ENCODE results near the gene APLNR. TPM values are rescaled to one million over a fixed set of nuclear protein-coding genes. Genes with fewer than 3 reads are reported as not detected.

The APLNR gene
- total and polyA plus RNA-seq, 2 of the 4 experiments (the other 2 are of a cell fraction): not detected

DNA sequence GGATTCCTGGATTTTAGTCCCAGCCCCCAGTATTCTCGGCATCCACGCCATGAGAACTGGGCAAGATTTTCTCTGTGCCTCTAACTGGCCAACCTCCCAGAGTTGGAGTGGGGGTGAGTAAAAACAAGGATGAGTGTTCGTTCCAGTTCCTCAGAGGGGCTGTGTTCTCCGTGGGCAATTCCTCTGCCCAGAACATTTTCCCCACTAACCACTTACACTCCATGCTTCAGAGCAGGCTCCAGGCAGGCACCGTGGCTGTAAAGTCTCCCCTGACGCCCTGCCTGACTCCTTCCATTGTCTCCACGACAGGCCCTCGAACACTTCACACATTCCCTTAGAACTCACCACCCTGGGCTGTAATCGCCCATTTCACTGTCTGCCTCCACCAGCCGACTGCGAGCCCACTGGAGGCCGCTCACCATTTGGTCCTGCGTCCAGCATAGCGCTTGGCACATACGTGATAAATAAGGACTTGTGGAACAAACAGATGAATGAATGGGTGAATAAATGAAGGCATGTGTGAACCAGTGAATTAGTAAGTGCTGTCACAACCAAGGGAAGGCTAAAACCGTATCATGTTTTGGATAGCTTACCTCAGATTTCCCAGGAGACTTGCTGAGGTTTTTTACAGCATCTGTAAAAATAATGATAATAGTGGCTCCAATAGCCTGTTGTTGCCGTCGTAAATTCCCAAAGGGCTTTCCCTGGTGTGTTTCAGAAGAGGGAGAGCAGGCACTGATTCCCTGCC is 6.1 kb downstream of the APLNR start:
- Histone ChIP-seq H3K4me2 (ENCODE audit: low read depth, low read length) (no peak overlapping the region), H4K5ac (ENCODE audit: low read depth, low read length) (no peak overlapping the region), H3K4me3 (ENCODE audit: insufficient read depth, low read depth, low read length) (no peak overlapping the region), H3K79me1 (ENCODE audit: low read depth in 1 of 2, low read length in 2 of 2) (no peaks in the 10 kb centered on the region), H3K9me1 (ENCODE audit: insufficient read depth, low read length) (no peaks in the 10 kb centered on the region), H3K4ac (ENCODE audit: low read depth, low read length) (no peak overlapping the region), H2AK9ac (replicated peaks; ENCODE audit: low read depth, low read length, poor library complexity) (no peak overlapping the region), H2AFZ (replicated peaks; ENCODE audit: low read length, poor library complexity) (no peak overlapping the region), H4K20me1 (ENCODE audit: insufficient read depth, low read length) (no peaks in the 10 kb centered on the region), H4K91ac (ENCODE audit: insufficient read depth, low read depth, low read length) (no peak overlapping the region), H3K23ac (ENCODE audit: low read depth, low read length) (no peak overlapping the region), H3K4me1 (ENCODE audit: control insufficient read depth, insufficient read depth, low read length) (no peaks in the 10 kb centered on the region), H3K27ac (ENCODE audit: insufficient read depth, low read length) (no peak overlapping the region), H3K27me3 (ENCODE audit: control insufficient read depth, insufficient read depth, low read length) (peaks cover 44% of the 10 kb centered on the region), H3K9me3 (ENCODE audit: control insufficient read depth, insufficient read depth, low read length) (no peaks in the 10 kb centered on the region), H4K8ac (ENCODE audit: low read depth in 2 of 2, low read length in 2 of 2) (no peak overlapping the region), H2BK5ac (ENCODE audit: low read depth, low read length, poor library complexity, severe bottlenecking) (no peak overlapping the region), H2BK15ac (ENCODE audit: low read depth, low read length) (no peak overlapping the region), H3K14ac (replicated peaks; ENCODE audit: low read depth, low read length) (no peak overlapping the region), H2BK20ac (ENCODE audit: low read depth, low read length) (no peak overlapping the region), H2AK5ac (ENCODE audit: low read depth, low read length) (no peak overlapping the region), H3K56ac (ENCODE audit: extremely low read depth, insufficient read depth, low read length) (no peak overlapping the region), H3K9ac (ENCODE audit: low read depth, low read length) (no peak overlapping the region), H3K36me3 (ENCODE audit: control insufficient read depth, insufficient read depth, low read length) (no peaks in the 10 kb centered on the region), H3K18ac (ENCODE audit: low read depth, low read length) (no peak overlapping the region), H2BK120ac (ENCODE audit: low read depth, low read length) (no peak overlapping the region)
- ChIA-PET POLR2A (ENCODE audit: unreplicated experiment) (no interaction called here), CTCF (interaction anchor here (1.0 kb wide), 1 partner anchor 18 kb away, joined by 4 read pairs; no protein-coding TSS in a partner anchor)
- TF ChIP-seq RFX5 (IDR thresholded peaks at IDR 0.05; ENCODE audit: low read depth, low read length) (no peak), MXI1 (IDR thresholded peaks at IDR 0.05; ENCODE audit: borderline replicate concordance, low read depth, low read length) (no peak), SMC3 (IDR thresholded peaks at IDR 0.05; ENCODE audit: low read depth, low read length) (no peak), RCOR1 (IDR thresholded peaks at IDR 0.05; ENCODE audit: insufficient replicate concordance, low read length) (no peak), MAZ (IDR thresholded peaks at IDR 0.05; ENCODE audit: borderline replicate concordance, low read depth, low read length) (no peak), BHLHE40 (IDR thresholded peaks at IDR 0.05; ENCODE audit: low read depth, low read length) (no peak), CEBPB (IDR thresholded peaks at IDR 0.05; ENCODE audit: low read depth, low read length) (no peak), NFE2L2 (IDR thresholded peaks at IDR 0.05; ENCODE audit: low read depth, low read length) (no peak), CHD1 (IDR thresholded peaks at IDR 0.05; ENCODE audit: low read depth, low read length) (no peak), RAD21 (IDR thresholded peaks at IDR 0.05; ENCODE audit: low read length) (no peak), MAFK (IDR thresholded peaks at IDR 0.05; ENCODE audit: low read depth, low read length) (no peak), FOS (IDR thresholded peaks at IDR 0.05; ENCODE audit: low read depth, low read length) (no peak), POLR2A (IDR thresholded peaks at IDR 0.05; ENCODE audit: low read depth, low read length) (no peak)
- TF ChIP-seq, protein P1, sequence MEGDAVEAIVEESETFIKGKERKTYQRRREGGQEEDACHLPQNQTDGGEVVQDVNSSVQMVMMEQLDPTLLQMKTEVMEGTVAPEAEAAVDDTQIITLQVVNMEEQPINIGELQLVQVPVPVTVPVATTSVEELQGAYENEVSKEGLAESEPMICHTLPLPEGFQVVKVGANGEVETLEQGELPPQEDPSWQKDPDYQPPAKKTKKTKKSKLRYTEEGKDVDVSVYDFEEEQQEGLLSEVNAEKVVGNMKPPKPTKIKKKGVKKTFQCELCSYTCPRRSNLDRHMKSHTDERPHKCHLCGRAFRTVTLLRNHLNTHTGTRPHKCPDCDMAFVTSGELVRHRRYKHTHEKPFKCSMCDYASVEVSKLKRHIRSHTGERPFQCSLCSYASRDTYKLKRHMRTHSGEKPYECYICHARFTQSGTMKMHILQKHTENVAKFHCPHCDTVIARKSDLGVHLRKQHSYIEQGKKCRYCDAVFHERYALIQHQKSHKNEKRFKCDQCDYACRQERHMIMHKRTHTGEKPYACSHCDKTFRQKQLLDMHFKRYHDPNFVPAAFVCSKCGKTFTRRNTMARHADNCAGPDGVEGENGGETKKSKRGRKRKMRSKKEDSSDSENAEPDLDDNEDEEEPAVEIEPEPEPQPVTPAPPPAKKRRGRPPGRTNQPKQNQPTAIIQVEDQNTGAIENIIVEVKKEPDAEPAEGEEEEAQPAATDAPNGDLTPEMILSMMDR (conservative IDR thresholded peaks at IDR 0.05; ENCODE audit: low read depth, low read length): no peak
- TF ChIP-seq, protein P2, sequence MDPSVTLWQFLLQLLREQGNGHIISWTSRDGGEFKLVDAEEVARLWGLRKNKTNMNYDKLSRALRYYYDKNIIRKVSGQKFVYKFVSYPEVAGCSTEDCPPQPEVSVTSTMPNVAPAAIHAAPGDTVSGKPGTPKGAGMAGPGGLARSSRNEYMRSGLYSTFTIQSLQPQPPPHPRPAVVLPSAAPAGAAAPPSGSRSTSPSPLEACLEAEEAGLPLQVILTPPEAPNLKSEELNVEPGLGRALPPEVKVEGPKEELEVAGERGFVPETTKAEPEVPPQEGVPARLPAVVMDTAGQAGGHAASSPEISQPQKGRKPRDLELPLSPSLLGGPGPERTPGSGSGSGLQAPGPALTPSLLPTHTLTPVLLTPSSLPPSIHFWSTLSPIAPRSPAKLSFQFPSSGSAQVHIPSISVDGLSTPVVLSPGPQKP (IDR thresholded peaks at IDR 0.05; ENCODE audit: borderline replicate concordance, low read depth, low read length): no peak
- no TSS peak for BruUV-seq (replicated peaks)
- in situ Hi-C loops (cut with MboI; ENCODE audit: low sequenced_read_pairs) (no loop called here), dilution Hi-C loops (cut with HindIII; ENCODE audit: low sequenced_read_pairs, unreplicated experiment) (no loop called here), intact Hi-C loops (cut with micrococcal nuclease) (no loop called here)
- no peak for DNase-seq
- 70% methylated on average over 5 of the region's 18 CpGs; no CpG with 5 or more reads in 1 of the 2 experiments for WGBS, 2 experiments (ENCODE audit: extremely low coverage in 2 of 2, insufficient read length in 1 of 2)
- ATAC-seq (ENCODE audit: low read depth): no peak

Data from IMR-90 (cell line).